Measurements from ENCODE around the gene LAMA4.
"Not testable (repeated sequence)": the region's sequence is repeated elsewhere in the genome, so short reads cannot be mapped to it uniquely, and the experiment has no call there.

Gene LAMA4

DNA sequence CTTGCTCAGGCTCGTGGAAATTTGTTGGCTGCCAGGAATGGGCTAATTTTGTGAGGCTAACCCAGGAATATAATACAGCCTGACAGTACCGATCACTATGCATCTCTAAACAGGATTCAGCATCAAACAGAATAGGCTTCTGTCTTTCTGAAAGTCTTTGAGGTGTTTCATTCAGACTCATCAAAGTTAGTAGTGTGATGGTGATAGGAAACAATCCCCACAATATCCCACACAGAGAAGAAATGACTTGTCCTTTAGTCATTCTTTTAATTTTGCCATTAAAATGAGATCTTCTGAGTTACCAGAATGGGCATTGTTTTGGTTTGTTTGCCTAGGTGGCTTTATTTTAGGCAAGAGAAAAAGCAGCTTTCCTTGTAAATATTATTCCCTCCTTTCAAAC lies 112.7 kb downstream of the LAMA4 start:
- DNase-seq, result no peak

- DNase-seq, result no peak
These were observed 115.3 kb downstream of the LAMA4 start for GRCh38 chr6:112139052-112139451.

GRCh38 chr6:112130878-112131277 lies 123.5 kb downstream of the LAMA4 start:
- no peak for DNase-seq

- no peak for DNase-seq
These were observed 126.2 kb downstream of the LAMA4 start for GRCh38 chr6:112128208-112128607.

GRCh38 chr6:112123982-112124381 lies 130.4 kb downstream of the LAMA4 start:
- DNase-seq, result no peak

DNA sequence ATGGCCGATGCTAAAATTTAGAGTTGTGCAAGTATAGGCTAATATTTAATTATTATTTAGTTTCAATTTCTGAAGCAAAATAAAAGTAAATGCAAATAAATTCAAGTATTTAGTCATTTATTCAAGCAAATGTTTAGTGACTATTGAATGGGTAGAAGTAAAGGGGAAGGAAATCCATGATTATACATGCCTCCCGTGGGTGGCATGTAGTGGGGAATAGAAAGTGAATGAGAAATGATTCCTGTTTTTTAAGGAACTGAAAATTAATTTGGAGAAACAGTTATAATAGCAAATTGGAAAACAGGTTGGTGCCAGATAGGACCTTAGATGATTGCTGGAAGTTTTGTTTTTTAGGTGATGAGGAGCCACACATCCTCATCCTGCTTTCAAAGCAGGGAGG lies 131.6 kb downstream of the LAMA4 start:
- no peak for DNase-seq

- no peak for DNase-seq
These were observed 136.3 kb downstream of the LAMA4 start for GRCh38 chr6:112118034-112118433.

DNA sequence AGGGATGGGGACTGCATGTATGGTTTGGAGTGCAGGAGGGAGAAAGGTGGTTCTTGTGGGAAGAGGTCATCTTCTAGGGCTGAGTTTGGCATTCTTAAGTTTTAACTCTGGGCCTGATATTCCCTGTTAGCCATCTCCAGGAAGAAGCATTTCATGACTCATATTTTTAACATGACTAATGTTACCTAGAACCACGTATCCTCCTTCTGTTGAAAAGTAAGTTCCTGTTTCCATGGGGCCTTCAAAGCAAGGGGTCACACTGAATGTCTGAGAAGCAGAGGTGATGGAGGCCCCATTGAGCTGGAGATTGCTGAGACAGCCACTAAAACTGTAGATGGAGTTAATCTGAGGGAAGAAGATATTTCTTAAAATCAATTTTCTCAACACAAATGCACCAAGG lies 136.8 kb downstream of the LAMA4 start:
- no peak for DNase-seq

DNA sequence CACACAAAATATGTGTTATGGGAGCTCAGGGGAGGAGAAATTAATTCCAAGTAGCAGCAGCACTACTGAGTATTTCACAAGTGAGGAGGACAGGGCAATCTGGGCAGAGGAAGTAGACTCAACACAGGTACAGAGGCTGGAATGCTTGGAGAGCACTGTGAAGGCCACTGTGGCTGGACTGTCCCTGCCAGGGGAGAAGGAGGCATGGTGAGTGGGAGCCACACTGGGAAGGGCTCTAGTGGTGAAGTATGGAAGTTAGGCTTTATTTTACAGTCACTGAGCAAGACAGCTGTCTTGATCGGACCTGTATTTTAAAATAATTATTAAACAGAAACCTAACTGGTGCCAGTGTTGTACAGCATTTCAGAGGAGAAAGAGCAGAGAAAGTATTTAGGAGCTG lies 138.1 kb downstream of the LAMA4 start:
- no peak for DNase-seq

- no peak for DNase-seq
These were observed 139.7 kb downstream of the LAMA4 start for GRCh38 chr6:112114577-112115223.

GRCh38 chr6:112113918-112114317 lies 140.4 kb downstream of the LAMA4 start:
- DNase-seq, result no peak

GRCh38 chr6:112113431-112113830 lies 140.9 kb downstream of the LAMA4 start:
- no peak for DNase-seq

GRCh38 chr6:112109262-112109661 lies 145.1 kb downstream of the LAMA4 start:
- DNase-seq, result no peak

DNA sequence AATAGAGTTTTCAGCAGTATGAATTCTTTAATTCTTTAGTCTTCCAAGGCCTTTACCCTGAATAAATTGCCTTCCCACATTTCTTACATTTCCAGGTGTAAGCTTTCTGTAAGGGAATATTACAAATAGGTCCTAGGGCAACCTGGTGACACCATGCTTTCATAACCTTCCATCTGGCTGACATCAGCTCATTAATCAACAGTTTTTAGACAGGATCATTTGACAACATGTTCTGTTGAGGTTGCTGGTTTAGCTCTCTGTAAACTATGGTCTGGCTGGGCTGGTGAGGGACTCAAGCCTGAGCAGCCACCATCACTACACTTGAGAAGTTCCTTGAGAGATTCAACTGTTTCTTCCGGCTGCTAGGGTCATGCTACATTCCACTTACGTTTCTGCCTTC lies 147.8 kb downstream of the LAMA4 start:
- no peak for DNase-seq

DNA sequence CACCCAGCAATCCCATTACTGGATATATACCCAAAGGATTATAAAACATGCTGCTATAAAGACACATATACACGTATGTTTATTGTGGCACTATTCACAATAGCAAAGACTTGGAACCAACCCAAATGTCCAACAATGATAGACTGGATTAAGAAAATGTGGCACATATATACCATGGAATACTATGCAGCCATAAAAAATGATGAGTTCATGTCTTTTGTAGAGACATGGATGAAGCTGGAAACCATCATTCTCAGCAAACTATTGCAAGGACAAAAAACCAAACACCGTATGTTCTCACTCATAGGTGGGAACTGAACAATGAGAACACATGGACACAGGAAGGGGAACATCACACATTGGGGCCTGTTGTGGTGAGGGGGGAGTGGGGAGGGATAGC lies 148.3 kb downstream of the LAMA4 start:
- not testable (repeated sequence) for DNase-seq

- DNase-seq, result no peak
These were observed 153.8 kb downstream of the LAMA4 start for GRCh38 chr6:112100561-112100960.

DNA sequence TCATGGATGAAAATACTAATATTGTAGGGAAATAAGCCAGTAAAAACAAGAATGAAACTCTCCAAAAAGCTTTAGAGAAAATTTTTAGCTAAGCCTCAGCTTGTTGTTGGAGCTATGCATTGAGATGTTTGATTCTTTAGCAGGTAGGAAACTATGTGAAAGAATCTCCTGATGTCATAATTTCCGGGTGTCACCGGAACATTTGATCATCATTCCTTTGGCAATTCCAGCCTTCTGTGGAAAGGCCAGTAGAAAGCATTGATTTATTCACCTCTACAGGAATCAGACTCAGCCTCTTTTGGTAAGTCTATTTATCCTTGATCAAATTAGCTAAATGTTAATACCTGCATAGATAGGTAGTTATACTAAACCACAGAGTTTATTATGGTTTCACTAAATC lies 157.5 kb downstream of the LAMA4 start:
- no peak for DNase-seq

DNA sequence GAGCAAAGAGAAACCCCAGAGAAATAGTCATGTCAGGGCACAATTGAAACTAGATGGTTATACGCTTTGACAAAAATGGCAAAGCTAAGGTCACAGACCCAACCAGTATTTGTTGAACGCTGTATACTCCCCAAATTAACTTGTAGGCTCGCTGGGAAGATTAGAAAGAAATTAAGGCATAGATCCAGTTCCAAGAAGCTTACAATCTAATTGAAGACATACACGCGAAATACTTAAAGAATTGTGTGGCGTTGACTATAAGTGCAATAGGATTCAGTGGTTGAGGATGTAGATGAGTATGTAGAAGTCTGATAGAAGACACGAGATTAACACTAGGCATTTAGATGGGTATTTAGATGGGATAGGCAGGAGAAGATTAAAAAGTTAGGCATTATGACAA lies 166.5 kb downstream of the LAMA4 start:
- DNase-seq, result no peak

DNA sequence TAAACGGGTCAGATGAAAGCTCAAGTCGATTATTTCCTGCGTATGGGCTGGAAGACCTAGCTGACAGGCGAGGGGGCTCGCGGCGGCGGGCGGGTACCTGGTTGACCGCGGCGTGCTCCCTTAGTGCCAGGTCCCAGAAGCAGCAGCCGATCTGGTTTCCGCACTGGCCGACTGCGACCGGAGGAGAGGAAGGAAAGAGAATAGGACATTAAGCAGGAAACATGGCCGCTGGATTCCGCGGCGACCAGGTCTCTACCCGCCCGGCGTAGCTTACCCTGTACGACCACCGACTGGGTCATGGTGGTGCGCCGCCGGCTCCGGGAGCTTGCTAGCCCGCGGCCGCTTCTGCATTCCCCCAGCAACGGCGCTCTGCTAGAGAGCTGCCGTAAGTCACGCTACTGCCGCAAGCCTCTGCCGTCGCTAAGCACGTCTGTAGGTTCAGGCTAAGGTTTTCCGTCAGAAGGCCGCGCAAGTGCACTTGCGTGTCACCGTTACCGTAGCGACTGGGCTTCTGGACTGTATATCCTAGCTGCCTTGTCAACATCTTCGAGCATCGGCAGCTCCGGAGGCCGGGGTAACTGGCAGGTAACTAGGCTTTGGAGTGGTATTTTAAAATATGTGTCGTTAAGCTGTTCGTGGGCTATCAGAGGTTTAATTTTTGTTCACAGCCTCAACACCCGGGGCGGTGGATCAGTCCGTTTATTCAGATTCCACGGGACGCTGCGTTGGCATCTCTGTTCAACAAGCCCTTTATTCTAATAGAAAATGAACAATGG lies 167.0 kb downstream of the LAMA4 start, which contains the start of the genes FAM229B and TUBE1:
Gene FAM229B (plus strand): TSS at position 456 of the 776 bp plus-strand sequence. CDS start 11,693 bp downstream, outside the sequence.
Gene TUBE1 (minus strand): TSS at position 347 of the 776 bp plus-strand sequence. CDS start 48 bp downstream, at position 299.
- DNase-seq, result peak; percentile 92

DNA sequence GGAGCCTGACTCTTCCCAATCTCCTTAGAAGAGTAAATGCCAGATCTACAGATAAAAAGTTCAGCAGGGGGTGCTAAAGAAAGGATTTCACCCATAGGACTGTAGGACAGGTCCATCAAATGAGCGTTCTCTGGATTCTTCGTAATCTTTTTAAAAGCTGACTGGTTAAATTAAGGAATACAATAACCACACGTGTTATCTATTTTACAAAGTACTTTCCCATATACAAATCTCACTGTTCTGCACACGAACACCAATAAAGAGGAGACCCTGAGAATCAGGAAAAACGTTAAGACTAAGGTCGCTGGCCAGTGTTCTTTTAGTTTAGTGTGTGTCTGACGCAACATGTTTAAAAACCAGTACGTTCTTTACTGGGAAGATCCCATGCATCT lies 167.6 kb downstream of the LAMA4 start:
- DNase-seq, result peak; percentile 54

DNA sequence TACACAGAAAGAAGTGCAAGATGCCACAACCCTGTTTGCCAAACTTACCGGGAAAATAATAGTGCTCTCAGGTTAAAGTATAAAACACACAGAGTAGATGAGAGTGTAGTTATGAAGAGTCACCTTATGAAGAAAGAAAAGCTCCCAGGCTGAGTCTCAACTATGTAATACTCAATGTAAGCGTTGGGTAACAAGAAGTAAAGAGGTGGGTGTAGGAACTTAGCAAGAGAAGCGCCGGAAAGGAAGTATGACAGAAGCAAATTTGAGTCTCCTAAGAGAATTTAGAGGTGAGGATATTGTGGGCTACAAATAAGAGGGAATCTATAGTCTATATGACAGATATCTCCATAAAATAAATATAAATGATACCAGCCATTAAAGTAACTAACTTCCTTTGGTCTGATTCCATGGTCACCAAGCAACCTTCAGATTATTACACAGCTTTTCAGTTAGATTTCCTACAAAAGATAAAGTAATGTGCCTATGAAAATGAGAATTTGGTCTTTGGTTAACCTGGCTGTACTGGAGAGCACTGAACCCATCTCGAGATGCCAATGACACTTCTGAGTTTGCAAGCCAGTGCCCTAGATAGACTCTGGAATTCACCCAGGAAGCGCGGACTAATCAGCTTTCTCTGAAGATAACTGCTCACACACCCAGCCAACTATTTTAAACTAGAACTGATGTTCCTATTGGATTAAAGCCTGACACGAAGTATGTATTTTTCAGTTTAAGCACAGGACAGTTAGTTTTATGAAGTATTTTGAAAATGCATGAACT lies 168.9 kb downstream of the LAMA4 start:
- DNase-seq, result no peak

DNA sequence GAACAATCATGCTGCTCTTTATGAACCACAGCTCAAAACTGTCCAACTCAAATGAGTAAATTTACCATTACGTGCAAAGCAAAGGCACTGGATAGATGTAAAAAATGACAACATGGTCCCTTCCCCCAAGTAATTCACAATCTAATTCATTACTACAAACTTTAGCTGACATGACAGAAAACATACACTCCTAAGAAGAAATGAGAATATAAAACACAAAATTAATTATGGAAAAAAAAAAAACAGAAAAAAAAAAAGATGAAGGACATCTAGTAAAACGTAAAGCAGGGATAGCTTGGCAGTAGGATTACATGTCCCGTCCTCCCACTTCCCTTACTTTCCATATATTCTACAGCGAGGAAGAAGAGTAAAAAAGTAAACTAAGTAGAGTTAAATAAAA lies 172.8 kb downstream of the LAMA4 start:
- no peak for DNase-seq

GRCh38 chr6:112066606-112067005 lies 187.8 kb downstream of the LAMA4 start:
- no peak for DNase-seq
